OCI-LY7 (cell line): ENCODE measurements around the gene SUN2.

Experiments used
- CTCF ChIP-seq: fragments of 200-600 bp; sonication (generic); conservative IDR thresholded peaks from 2 replicates; pipeline ENCODE4 v1.5.1; 2014; ENCODE audit warnings: mild to moderate bottlenecking, antibody characterized with exemption, low read length, moderate library complexity, mixed read lengths
- EZH2phosphoT487 ChIP-seq: fragments of 200-600 bp; sonication (generic); IDR thresholded peaks from 2 replicates; pipeline ENCODE4 v1.6.1; 2018; ENCODE audit warnings: low read depth, borderline replicate concordance, mild to moderate bottlenecking, mixed run types, antibody characterized with exemption, low read length, moderate library complexity, mixed read lengths

DNA sequence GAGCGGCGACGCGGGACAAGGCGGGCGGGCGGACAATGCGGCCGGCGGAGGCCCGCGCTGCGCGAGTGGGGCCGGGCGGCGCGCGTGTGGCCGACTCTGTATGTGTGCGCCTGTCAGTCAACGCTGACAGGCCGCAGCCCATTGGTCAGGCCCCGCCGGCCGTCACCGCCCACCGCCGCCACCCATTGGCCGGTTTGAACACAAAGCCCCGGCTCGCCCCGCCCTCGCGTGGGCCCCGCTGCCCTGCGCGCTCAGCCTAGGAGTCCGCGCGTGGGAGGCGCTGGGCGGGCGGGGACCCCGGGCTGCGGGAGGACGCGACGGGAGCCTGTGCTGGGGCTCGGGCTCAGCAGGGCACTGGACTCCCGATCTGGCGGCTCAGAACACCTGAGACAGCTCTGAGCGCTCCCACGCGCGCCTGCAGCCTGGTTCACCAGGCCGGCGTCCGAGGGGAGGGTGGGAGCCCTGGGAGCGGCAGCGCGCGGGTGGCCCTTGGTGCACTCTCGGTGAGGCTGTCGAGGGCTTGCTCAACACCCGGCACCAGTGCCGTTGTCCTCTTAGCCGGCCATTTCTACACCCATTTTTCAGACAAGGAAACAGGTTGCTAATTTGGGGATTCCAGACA, at the start of gene SUN2:
- TF ChIP-seq CTCF (no peak), EZH2phosphoT487 (no peak)
